Measurements from ENCODE around the gene LLCFC1. TPM values are rescaled to one million over a fixed set of nuclear protein-coding genes. Genes with fewer than 3 reads are reported as not detected.

Gene LLCFC1
- total RNA-seq, 1 donor from 2014 or later: not detected

DNA sequence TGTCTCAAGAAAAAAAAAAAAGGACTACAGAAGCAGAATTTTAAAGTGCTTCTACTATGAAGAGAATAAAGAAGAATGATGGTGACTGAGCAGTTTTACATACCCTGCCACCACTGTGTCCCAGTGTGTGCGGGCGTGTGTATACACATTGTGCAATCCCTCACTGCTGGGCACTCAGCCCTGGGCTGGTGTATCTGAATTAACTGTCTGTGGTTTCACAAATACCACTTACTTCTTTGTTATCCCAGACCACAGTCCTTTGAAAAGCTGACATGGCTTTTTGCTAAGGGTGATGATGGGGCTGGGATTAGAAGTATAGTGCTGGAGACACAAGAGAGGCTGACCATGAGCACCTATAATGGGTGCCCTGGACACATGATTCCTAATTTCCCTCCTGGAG lies 32.6 kb upstream of the LLCFC1 start:
- peaks cover 2% of the 10 kb centered on the region for H3K9me3 Mint-ChIP-seq (ENCODE audit: low read depth)
- H3K27me3 Mint-ChIP-seq (ENCODE audit: low read depth): peaks cover 4% of the 10 kb centered on the region
- no peak overlapping the region for H3K27ac Mint-ChIP-seq (ENCODE audit: unreplicated experiment)
- TF ChIP-seq, protein P1, sequence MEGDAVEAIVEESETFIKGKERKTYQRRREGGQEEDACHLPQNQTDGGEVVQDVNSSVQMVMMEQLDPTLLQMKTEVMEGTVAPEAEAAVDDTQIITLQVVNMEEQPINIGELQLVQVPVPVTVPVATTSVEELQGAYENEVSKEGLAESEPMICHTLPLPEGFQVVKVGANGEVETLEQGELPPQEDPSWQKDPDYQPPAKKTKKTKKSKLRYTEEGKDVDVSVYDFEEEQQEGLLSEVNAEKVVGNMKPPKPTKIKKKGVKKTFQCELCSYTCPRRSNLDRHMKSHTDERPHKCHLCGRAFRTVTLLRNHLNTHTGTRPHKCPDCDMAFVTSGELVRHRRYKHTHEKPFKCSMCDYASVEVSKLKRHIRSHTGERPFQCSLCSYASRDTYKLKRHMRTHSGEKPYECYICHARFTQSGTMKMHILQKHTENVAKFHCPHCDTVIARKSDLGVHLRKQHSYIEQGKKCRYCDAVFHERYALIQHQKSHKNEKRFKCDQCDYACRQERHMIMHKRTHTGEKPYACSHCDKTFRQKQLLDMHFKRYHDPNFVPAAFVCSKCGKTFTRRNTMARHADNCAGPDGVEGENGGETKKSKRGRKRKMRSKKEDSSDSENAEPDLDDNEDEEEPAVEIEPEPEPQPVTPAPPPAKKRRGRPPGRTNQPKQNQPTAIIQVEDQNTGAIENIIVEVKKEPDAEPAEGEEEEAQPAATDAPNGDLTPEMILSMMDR (IDR thresholded peaks at IDR 0.05): no peak
- H3K4me1 Mint-ChIP-seq (ENCODE audit: low read depth): no peaks in the 10 kb centered on the region
- no peaks in the 10 kb centered on the region for H3K36me3 Mint-ChIP-seq (ENCODE audit: low read depth)
- no peak for DNase-seq (ENCODE audit: low spot score)
- no peak overlapping the region for H3K4me3 Mint-ChIP-seq (ENCODE audit: unreplicated experiment)

- TF ChIP-seq, protein P1 (IDR thresholded peaks at IDR 0.05): no peak
- no peak overlapping the region for H3K27ac Mint-ChIP-seq (ENCODE audit: unreplicated experiment)
Observed at GRCh38 chr7:142908290-142908689, 31.0 kb upstream of the LLCFC1 start.

DNA sequence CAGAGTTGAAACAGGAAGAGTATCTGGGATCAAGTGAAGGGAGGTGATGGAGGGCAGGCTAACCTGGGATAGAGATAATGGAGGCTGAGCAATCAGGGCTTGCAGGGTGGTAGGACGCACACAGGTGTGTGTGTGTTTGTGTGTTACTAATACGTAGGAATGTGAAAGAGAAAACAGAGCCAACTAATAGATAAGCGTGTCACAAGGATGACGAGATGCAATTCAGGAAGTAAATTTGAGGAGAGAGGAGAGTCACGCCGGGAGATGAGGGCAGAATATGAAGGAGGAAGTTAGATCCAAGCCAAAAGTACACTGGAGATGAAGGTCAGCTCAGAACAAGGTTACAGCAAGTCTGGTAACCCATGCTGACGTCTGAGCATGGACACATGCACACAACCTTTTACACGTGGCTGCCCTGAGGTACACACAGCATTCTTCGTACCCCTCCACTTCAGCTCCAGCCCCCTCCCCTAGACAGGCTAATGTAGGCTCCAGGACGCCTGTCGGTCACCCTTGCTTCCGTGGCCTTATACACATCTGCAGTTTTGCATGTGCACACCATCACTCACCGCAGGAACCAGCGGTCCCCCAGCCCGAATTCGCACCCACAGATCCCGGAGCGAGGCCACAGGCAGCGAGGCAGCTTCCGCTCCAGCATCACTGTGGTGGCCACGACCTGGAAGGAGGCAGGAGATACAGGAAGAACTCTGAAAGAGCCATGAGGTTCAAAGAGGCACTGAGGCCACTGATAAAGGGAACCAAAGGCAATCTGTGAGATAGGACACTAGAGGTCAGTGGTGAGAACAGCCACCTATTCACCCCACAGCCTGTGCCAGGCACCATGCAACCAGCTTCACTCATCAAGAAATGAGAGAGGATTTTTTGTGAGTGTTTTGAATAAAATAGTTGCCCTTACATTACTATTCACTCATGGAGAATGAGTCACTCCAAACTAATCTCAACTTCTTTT lies 30.1 kb upstream of the LLCFC1 start:
- H3K27ac Mint-ChIP-seq (ENCODE audit: unreplicated experiment): no peak overlapping the region

More at GRCh38 chr7:142908290-142908689, 31.0 kb upstream of the LLCFC1 start:
- Mint-ChIP-seq H3K36me3 (ENCODE audit: low read depth) (no peaks in the 10 kb centered on the region), H3K4me3 (ENCODE audit: unreplicated experiment) (no peak overlapping the region), H3K4me1 (ENCODE audit: low read depth) (no peaks in the 10 kb centered on the region), H3K27me3 (ENCODE audit: low read depth) (no peaks in the 10 kb centered on the region), H3K9me3 (ENCODE audit: low read depth) (peaks cover 2% of the 10 kb centered on the region)
- DNase-seq (ENCODE audit: low spot score): no peak

GRCh38 chr7:142910031-142910433 lies 29.3 kb upstream of the LLCFC1 start:
- peaks cover 2% of the 10 kb centered on the region for H3K9me3 Mint-ChIP-seq (ENCODE audit: low read depth)
- DNase-seq (ENCODE audit: low spot score): no peak
- H3K27ac Mint-ChIP-seq (ENCODE audit: unreplicated experiment): no peak overlapping the region
- no peaks in the 10 kb centered on the region for H3K27me3 Mint-ChIP-seq (ENCODE audit: low read depth)
- H3K4me3 Mint-ChIP-seq (ENCODE audit: unreplicated experiment): no peak overlapping the region
- no peaks in the 10 kb centered on the region for H3K4me1 Mint-ChIP-seq (ENCODE audit: low read depth)
- no peaks in the 10 kb centered on the region for H3K36me3 Mint-ChIP-seq (ENCODE audit: low read depth)
- TF ChIP-seq, protein P1 (IDR thresholded peaks at IDR 0.05): no peak

More for the DNA sequence above, 30.1 kb upstream of the LLCFC1 start:
- no peaks in the 10 kb centered on the region for H3K27me3 Mint-ChIP-seq (ENCODE audit: low read depth)
- TF ChIP-seq, protein P1 (IDR thresholded peaks at IDR 0.05): no peak
- no peak overlapping the region for H3K4me3 Mint-ChIP-seq (ENCODE audit: unreplicated experiment)
- no peak for DNase-seq (ENCODE audit: low spot score)
- peaks cover 2% of the 10 kb centered on the region for H3K9me3 Mint-ChIP-seq (ENCODE audit: low read depth)
- no peaks in the 10 kb centered on the region for H3K36me3 Mint-ChIP-seq (ENCODE audit: low read depth)
- no peaks in the 10 kb centered on the region for H3K4me1 Mint-ChIP-seq (ENCODE audit: low read depth)

DNA sequence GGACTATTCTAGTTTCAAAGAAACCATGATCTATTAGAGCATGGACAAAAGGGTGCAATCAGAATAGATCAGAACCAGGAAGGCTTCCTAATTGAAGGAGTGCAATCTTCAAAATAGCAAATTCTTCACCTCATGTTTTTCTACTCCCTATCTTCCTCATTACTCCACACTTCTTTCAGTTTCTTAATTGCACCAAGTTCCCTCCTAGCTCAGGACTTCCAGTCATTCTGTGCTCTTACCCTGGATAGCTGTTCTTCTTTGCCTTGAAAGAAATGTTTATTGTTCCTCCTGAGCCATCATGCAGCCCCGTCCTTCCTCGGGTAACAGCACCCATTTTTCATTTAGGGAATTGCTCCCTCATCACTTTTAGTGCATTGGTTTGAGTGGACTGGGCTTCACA lies 28.8 kb upstream of the LLCFC1 start:
- Mint-ChIP-seq H3K4me1 (ENCODE audit: low read depth) (no peaks in the 10 kb centered on the region), H3K9me3 (ENCODE audit: low read depth) (peaks cover 2% of the 10 kb centered on the region), H3K36me3 (ENCODE audit: low read depth) (no peaks in the 10 kb centered on the region), H3K27ac (ENCODE audit: unreplicated experiment) (no peak overlapping the region), H3K27me3 (ENCODE audit: low read depth) (no peaks in the 10 kb centered on the region), H3K4me3 (ENCODE audit: unreplicated experiment) (no peak overlapping the region)
- DNase-seq (ENCODE audit: low spot score): no peak
- TF ChIP-seq, protein P1 (IDR thresholded peaks at IDR 0.05): no peak
